HEK293 (cell line): ENCODE measurements around the gene MARK3.

ENCODE experiments used
- KLF10 ChIP-seq: fragments of 450-650 bp; IDR thresholded peaks from 2 replicates; pipeline ENCODE4 v1.5.1; 2018; ENCODE audit warnings: missing biosample characterization, mild to moderate bottlenecking, missing genetic modification characterization
- KLF16 ChIP-seq: fragments of 450-650 bp; formaldehyde crosslinking; IDR thresholded peaks from 2 replicates; pipeline ENCODE4 v1.5.1; 2017; ENCODE audit warnings: missing biosample characterization, missing genetic modification characterization
- KLF9 ChIP-seq: fragments of 450-650 bp; formaldehyde crosslinking; IDR thresholded peaks from 2 replicates; pipeline ENCODE4 v1.5.1; 2016; ENCODE audit warnings: missing biosample characterization, missing genetic modification characterization, low read depth
- MYNN ChIP-seq: fragments of 450-650 bp; formaldehyde crosslinking; IDR thresholded peaks from 2 replicates; pipeline ENCODE4 v1.5.1; 2016; ENCODE audit warnings: missing biosample characterization, missing genetic modification characterization, borderline replicate concordance
- PRDM1 ChIP-seq: fragments of 450-650 bp; formaldehyde crosslinking; IDR thresholded peaks from 2 replicates; pipeline ENCODE4; 2016; ENCODE audit warnings: missing biosample characterization, missing genetic modification characterization
- PRDM10 ChIP-seq: fragments of 450-650 bp; formaldehyde crosslinking; IDR thresholded peaks from 2 replicates; pipeline ENCODE4 v1.5.1; 2016; ENCODE audit warnings: missing biosample characterization, missing genetic modification characterization
- SETDB1 ChIP-seq: IDR thresholded peaks from one replicate; pipeline ENCODE4 v1.6.1; 2017; ENCODE audit warnings: mild to moderate bottlenecking, low read length, moderate library complexity, mixed read lengths; ENCODE audit not compliant: insufficient read length
- ZBTB7A ChIP-seq: fragments of 450-650 bp; formaldehyde crosslinking; IDR thresholded peaks from 2 replicates; pipeline ENCODE4 v1.5.1; 2016; ENCODE audit warnings: low read depth, missing biosample characterization, missing genetic modification characterization
- ZNF184 ChIP-seq: fragments of 450-650 bp; IDR thresholded peaks from 2 replicates; pipeline ENCODE4 v1.5.1; 2018; ENCODE audit warnings: missing biosample characterization, mild to moderate bottlenecking, missing genetic modification characterization
- ZNF211 ChIP-seq: fragments of 450-650 bp; formaldehyde crosslinking; IDR thresholded peaks from 2 replicates; pipeline ENCODE4 v1.5.1; 2016; ENCODE audit warnings: low read depth, missing biosample characterization, missing genetic modification characterization
- ZNF26 ChIP-seq: fragments of 450-650 bp; formaldehyde crosslinking; IDR thresholded peaks from 2 replicates; pipeline ENCODE4 v1.5.1; 2016; ENCODE audit warnings: missing biosample characterization, missing genetic modification characterization
- ZNF292 ChIP-seq: fragments of 450-650 bp; formaldehyde crosslinking; IDR thresholded peaks from 2 replicates; pipeline ENCODE4 v1.5.1; 2016; ENCODE audit warnings: low read depth, missing biosample characterization, missing genetic modification characterization, borderline replicate concordance
- ZNF423 ChIP-seq: fragments of 450-650 bp; formaldehyde crosslinking; IDR thresholded peaks from 2 replicates; pipeline ENCODE4 v1.5.1; 2016; ENCODE audit warnings: missing biosample characterization, missing genetic modification characterization
- ZNF510 ChIP-seq: fragments of 450-650 bp; formaldehyde crosslinking; IDR thresholded peaks from 2 replicates; pipeline ENCODE4 v1.5.1; 2018; ENCODE audit warnings: mild to moderate bottlenecking, missing genetic modification characterization, missing biosample characterization; ENCODE audit not compliant: insufficient replicate concordance
- ZNF560 ChIP-seq: fragments of 450-650 bp; formaldehyde crosslinking; IDR thresholded peaks from 2 replicates; pipeline ENCODE4 v1.5.1; 2017; ENCODE audit warnings: missing biosample characterization, missing genetic modification characterization, borderline replicate concordance
- ZNF670 ChIP-seq: fragments of 450-650 bp; formaldehyde crosslinking; IDR thresholded peaks from 2 replicates; pipeline ENCODE4 v1.5.1; 2016; ENCODE audit warnings: missing biosample characterization, missing genetic modification characterization, low read depth
- ZNF76 ChIP-seq: fragments of 450-650 bp; formaldehyde crosslinking; IDR thresholded peaks from 2 replicates; pipeline ENCODE4; 2016; ENCODE audit warnings: low read depth, missing biosample characterization, missing genetic modification characterization, borderline replicate concordance
- ZNF830 ChIP-seq: fragments of 450-650 bp; IDR thresholded peaks from 2 replicates; pipeline ENCODE4 v1.5.0; 2018; ENCODE audit warnings: missing biosample characterization, missing genetic modification characterization, low read depth, mild to moderate bottlenecking, moderate library complexity
- ZNF843 ChIP-seq: fragments of 450-650 bp; formaldehyde crosslinking; IDR thresholded peaks from 2 replicates; pipeline ENCODE4 v1.5.1; 2016; ENCODE audit warnings: missing biosample characterization, missing genetic modification characterization
- ZSCAN16 ChIP-seq: fragments of 450-650 bp; formaldehyde crosslinking; IDR thresholded peaks from 2 replicates; pipeline ENCODE4 v1.5.1; 2016; ENCODE audit warnings: missing biosample characterization, missing genetic modification characterization

The MARK3 gene

GRCh38 chr14:103528587-103529382 is 143.6 kb downstream of the MARK3 start, which contains the start of gene TRMT61A (continued):
- TF ChIP-seq ZNF26 (no peak), ZNF843 (tag by site-specific recombination) (no peak), SETDB1 (no peak), PRDM10 (tag by site-specific recombination) (peak; percentile 31; the same call in 1 of the 2 replicates), KLF10 (tag by site-specific recombination) (peak; percentile 51; the same call in 1 of the 2 replicates), ZBTB7A (tag by site-specific recombination) (0 out of 2 replicates have a peak, but pooled peaks have one; percentile 39), ZNF560 (tag by site-specific recombination) (no peak), ZNF423 (tag by site-specific recombination) (0 out of 2 replicates have a peak, but pooled peaks have one; percentile 20), KLF16 (tag by site-specific recombination) (no peak), KLF9 (tag by site-specific recombination) (no peak), ZNF184 (tag by site-specific recombination) (no peak; the same call in 1 of the 2 replicates), ZNF830 (tag by site-specific recombination) (no peak), ZNF670 (tag by site-specific recombination) (no peak), ZNF510 (tag by site-specific recombination) (no peak), ZNF292 (no peak), MYNN (no peak), ZNF211 (tag by site-specific recombination) (no peak), PRDM1 (tag by site-specific recombination) (no peak), ZSCAN16 (tag by site-specific recombination) (0 out of 2 replicates have a peak, but pooled peaks have one; percentile 18), ZNF76 (tag by site-specific recombination) (0 out of 2 replicates have a peak, but pooled peaks have one; percentile 38)
